ENCODE measurements around the gene DPY19L1.
"Not testable (repeated sequence)": the region's sequence is repeated elsewhere in the genome, so short reads cannot be mapped to it uniquely, and the experiment has no call there.

DPY19L1 gene

DNA sequence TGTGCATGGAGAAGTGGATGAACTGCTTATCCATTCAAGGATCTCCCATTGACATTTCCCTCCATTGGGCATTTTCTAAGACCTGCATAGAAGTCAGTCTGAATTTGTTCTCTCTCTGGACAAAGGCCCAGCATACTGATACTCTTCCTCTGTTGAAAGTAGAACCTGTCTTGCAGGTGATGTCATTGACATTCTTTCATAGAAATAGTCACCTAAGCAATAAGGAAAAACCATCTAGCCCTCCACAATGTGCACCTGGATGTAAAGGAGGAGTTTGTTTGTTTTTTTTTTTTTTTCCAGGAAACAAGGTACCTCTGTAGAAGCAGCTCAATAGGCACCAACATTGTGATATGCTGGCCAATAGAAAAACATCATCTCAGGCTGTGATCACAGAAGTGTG lies 150.4 kb downstream of the DPY19L1 start:
- TF ChIP-seq, protein P1, sequence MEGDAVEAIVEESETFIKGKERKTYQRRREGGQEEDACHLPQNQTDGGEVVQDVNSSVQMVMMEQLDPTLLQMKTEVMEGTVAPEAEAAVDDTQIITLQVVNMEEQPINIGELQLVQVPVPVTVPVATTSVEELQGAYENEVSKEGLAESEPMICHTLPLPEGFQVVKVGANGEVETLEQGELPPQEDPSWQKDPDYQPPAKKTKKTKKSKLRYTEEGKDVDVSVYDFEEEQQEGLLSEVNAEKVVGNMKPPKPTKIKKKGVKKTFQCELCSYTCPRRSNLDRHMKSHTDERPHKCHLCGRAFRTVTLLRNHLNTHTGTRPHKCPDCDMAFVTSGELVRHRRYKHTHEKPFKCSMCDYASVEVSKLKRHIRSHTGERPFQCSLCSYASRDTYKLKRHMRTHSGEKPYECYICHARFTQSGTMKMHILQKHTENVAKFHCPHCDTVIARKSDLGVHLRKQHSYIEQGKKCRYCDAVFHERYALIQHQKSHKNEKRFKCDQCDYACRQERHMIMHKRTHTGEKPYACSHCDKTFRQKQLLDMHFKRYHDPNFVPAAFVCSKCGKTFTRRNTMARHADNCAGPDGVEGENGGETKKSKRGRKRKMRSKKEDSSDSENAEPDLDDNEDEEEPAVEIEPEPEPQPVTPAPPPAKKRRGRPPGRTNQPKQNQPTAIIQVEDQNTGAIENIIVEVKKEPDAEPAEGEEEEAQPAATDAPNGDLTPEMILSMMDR (conservative IDR thresholded peaks at IDR 0.05): no peak
- no peak for TF ChIP-seq ZFX (IDR thresholded peaks at IDR 0.05)
- H3K27ac ChIP-seq: no peak overlapping the region

DNA sequence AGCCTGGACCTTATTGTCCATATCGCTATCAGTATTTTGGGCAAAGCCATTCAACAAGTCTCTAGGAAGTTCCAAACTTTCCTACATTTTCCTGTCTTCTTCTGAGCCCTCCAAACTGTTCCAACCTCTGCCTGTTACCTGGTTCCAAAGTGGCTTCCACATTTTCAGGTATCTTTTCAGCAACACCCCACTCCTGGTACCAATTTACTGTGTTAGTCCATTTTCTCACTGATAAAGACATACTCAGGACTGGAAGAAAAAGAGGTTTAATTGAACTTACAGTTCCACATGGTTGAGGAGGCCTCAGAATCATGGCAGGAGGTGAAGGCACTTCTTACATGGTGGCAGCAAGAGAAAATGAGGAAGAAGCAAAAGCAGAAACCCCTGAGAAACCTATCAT lies 153.4 kb downstream of the DPY19L1 start:
- H3K27ac ChIP-seq: not testable (repeated sequence)

DNA sequence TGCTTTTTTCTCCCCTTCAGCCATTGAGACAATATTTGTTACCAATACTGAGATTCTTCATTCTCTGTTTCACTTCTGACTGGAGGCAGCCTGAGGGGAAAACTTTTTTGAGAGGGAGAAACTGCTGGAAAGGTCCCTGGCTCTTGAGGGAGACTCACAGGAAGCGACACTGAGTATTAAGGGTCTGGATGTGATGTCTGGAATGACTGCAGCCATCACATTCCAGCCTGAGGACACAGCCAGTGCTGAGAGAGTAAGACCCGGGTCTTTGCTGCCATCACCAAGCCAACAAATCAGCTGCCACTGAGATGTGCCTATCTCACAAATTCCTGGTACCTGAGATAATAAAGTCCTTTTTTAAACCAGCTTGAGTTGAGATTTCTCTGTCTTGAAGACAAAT lies 157.4 kb downstream of the DPY19L1 start:
- no peak for TF ChIP-seq ZFX (IDR thresholded peaks at IDR 0.05)
- TF ChIP-seq, protein P1 (conservative IDR thresholded peaks at IDR 0.05): no peak
- no peak overlapping the region for H3K27ac ChIP-seq

DNA sequence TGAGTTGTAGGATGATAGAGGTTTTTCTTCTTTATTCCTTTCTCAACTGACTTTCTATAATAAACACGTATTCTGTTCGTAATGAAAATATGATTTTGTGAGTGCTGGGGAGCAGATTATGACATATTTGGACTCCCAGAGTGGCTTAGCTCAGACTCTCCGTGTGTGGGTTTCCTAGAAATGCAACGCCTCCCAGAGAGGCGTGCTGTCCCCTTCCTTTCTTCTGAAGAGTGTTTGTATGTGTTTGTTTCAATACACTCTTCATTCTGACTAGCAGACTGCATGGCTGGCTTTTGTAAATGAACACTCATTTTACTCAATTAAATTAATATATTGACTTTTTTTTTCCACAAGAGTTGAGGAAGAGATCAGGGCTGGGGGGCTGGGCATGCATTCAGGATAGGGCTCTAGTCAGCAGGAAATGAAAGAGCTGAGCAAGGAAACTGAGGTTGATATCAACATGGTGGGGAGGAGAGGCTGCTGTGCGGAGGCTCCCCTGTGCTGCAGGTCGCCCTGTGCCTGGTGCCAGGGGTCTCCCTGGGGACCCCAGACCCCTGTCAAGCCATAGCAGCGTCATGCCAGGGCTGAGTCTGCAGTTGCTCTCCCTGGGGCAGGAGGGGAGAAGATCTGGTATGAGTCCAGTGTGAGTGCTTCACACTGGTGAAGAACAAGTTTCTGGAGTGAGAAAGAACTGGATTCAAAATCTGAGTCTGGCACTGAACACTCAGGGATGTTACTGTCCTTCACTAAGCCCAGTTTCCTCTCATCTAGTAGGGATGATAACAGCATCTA lies 158.1 kb downstream of the DPY19L1 start:
- H3K27ac ChIP-seq: not testable (repeated sequence)

Data from C4-2B (cell line).